ENCODE data around the gene MACF1.
"Not testable (repeated sequence)": the region's sequence is repeated elsewhere in the genome, so short reads cannot be mapped to it uniquely, and the experiment has no call there.

Gene MACF1

DNA sequence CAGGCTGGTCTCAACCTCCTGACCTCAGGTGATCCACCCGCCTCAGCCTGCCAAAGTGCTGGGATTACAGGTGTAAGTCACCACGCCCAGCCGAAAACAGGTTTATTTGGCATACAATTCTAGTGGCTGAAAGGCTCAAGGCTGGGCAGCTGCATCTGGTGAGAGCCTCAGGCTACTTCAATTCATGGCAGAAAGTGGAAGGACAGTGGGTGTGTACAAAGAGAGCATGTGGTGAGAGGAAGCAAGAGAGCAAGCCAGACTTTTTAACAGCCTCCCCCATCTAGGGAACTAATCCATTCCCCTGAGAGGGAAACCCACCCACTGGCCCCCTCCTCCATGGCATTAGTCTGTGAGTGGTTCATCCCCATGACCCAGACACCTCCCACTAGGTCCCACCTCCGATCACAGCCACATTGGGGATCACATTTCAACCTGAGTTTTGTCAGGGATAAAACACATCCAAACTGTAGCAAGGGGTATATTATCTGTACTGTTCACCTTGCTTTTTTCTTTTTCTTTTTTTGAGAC is 296.4 kb downstream of the MACF1 start:
- Histone ChIP-seq H3K4ac (ENCODE audit: low read depth, low read length) (no peak overlapping the region), H2BK12ac (ENCODE audit: low read length) (no peak overlapping the region), H3K79me2 (ENCODE audit: control insufficient read depth, insufficient read depth, low read length, poor library complexity) (no peaks in the 10 kb centered on the region), H3K9ac (ENCODE audit: low read length) (no peak overlapping the region), H4K12ac (ENCODE audit: low read depth, low read length) (no peak overlapping the region), H2AFZ (ENCODE audit: insufficient read depth, low read length, poor library complexity) (no peak overlapping the region), H3K36me3 (ENCODE audit: control insufficient read depth in 1 of 2, insufficient read depth in 2 of 2, low read length in 2 of 2) (no peaks in the 10 kb centered on the region), H3K79me1 (ENCODE audit: low read length) (no peaks in the 10 kb centered on the region), H2BK120ac (ENCODE audit: insufficient read depth, low read length, poor library complexity) (no peak overlapping the region), H3K4me3 (ENCODE audit: low read depth, low read length) (no peak overlapping the region), H2BK5ac (ENCODE audit: low read depth, low read length, poor library complexity) (no peak overlapping the region), H4K91ac (ENCODE audit: low read depth, low read length) (no peak overlapping the region), H3K14ac (ENCODE audit: low read length) (no peak overlapping the region), H3K9me3 (ENCODE audit: insufficient read depth, low read depth, low read length) (no peaks in the 10 kb centered on the region), H3K27me3 (ENCODE audit: insufficient read depth, low read length) (no peaks in the 10 kb centered on the region), H4K8ac (ENCODE audit: low read depth, low read length) (no peak overlapping the region), H3K4me2 (ENCODE audit: low read length) (no peak overlapping the region), H3K4me1 (ENCODE audit: control insufficient read depth in 1 of 2, insufficient read depth in 2 of 2, low read length in 2 of 2) (no peaks in the 10 kb centered on the region), H3K18ac (ENCODE audit: low read length) (no peak overlapping the region), H2AK5ac (ENCODE audit: low read length) (no peak overlapping the region), H3K27ac (ENCODE audit: low read depth, low read length) (no peak overlapping the region), H3K23ac (ENCODE audit: low read length) (no peak overlapping the region)
- no CpG with 5 or more reads among the region's 4 CpGs for WGBS (ENCODE audit: extremely low coverage, insufficient coverage, insufficient read length)
- DNase-seq: no peak

DNA sequence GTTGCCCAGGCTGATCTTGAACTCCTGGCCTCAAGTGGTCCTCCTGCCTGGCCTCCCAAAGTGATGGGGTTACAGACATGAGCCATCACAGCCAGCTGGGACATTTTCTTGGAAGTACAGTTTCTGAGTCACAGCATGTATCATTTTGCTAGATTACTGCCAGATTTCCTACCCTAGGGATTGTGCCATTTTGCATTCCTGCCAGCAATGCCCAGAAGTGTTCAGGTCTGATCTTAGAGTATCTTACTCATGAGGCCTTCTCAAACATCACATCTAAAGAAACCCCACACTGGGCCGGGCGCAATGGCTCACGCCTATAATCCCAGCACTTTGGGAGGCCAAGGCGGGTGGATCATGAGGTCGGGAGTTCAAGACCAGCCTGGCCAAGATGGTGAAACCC is 297.2 kb downstream of the MACF1 start:
- H3K4ac ChIP-seq (ENCODE audit: low read depth, low read length): no peak overlapping the region
- no peak overlapping the region for H3K4me2 ChIP-seq (ENCODE audit: low read length)
- no peak overlapping the region for H3K18ac ChIP-seq (ENCODE audit: low read length)
- no peak overlapping the region for H4K8ac ChIP-seq (ENCODE audit: low read depth, low read length)
- no peaks in the 10 kb centered on the region for H3K4me1 ChIP-seq (ENCODE audit: control insufficient read depth in 1 of 2, insufficient read depth in 2 of 2, low read length in 2 of 2)
- H2AK5ac ChIP-seq (ENCODE audit: low read length): no peak overlapping the region
- no peak overlapping the region for H3K14ac ChIP-seq (ENCODE audit: low read length)
- DNase-seq: no peak
- H2AFZ ChIP-seq (ENCODE audit: insufficient read depth, low read length, poor library complexity): no peak overlapping the region
- no peaks in the 10 kb centered on the region for H3K36me3 ChIP-seq (ENCODE audit: control insufficient read depth in 1 of 2, insufficient read depth in 2 of 2, low read length in 2 of 2)
- H4K91ac ChIP-seq (ENCODE audit: low read depth, low read length): no peak overlapping the region
- no peak overlapping the region for H3K27ac ChIP-seq (ENCODE audit: low read depth, low read length)
- no peaks in the 10 kb centered on the region for H3K27me3 ChIP-seq (ENCODE audit: insufficient read depth, low read length)
- H3K9me3 ChIP-seq (ENCODE audit: insufficient read depth, low read depth, low read length): no peaks in the 10 kb centered on the region
- H3K9ac ChIP-seq (ENCODE audit: low read length): no peak overlapping the region
- no peak overlapping the region for H3K23ac ChIP-seq (ENCODE audit: low read length)
- no peak overlapping the region for H2BK5ac ChIP-seq (ENCODE audit: low read depth, low read length, poor library complexity)
- no peak overlapping the region for H2BK12ac ChIP-seq (ENCODE audit: low read length)
- H2BK120ac ChIP-seq (ENCODE audit: insufficient read depth, low read length, poor library complexity): no peak overlapping the region
- no peaks in the 10 kb centered on the region for H3K79me1 ChIP-seq (ENCODE audit: low read length)
- WGBS (ENCODE audit: extremely low coverage, insufficient coverage, insufficient read length): no CpG with 5 or more reads among the region's 5 CpGs
- H3K79me2 ChIP-seq (ENCODE audit: control insufficient read depth, insufficient read depth, low read length, poor library complexity): no peaks in the 10 kb centered on the region
- H3K4me3 ChIP-seq (ENCODE audit: low read depth, low read length): no peak overlapping the region
- no peak overlapping the region for H4K12ac ChIP-seq (ENCODE audit: low read depth, low read length)

DNA sequence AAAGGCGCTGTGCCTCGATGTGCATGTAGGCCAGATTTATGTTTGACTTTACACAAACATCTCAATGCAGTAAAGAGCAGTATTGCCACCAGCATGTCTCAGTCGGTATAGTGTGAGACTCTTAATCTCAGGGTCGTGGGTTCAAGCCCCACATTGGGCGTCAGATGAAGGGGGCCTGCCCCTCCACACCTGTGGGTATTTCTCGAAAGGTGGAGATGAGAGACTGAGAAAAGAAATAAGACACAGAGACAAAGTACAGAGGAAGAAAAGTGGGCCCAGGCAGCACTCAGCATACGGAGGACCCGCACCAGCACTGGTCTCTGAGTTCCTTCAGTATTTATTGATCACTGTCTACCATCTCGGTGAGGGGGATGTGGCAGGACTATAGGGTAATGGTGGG is 299.9 kb downstream of the MACF1 start:
- H3K27ac ChIP-seq (ENCODE audit: low read depth, low read length); H3K36me3 ChIP-seq (ENCODE audit: control insufficient read depth in 1 of 2, insufficient read depth in 2 of 2, low read length in 2 of 2): not testable (repeated sequence)

DNA sequence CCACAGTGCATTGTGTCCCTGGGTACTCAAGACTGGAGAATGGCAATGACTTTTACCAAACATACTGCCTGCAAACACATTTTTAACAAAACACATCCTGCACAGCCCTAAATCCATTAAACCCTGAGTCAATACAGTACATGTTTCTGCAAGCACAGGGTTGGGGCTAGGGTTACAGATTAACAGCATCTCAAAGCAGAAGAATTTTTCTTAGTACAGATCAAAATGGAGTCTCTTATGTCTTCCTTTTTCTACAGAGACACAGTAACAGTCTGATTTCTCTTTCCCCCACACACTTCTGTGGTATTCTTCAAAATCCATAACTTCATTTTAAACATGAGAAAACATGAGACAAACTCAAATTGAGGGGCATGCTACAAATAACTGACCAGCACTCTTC is 300.8 kb downstream of the MACF1 start:
- no peak overlapping the region for H4K12ac ChIP-seq (ENCODE audit: low read depth, low read length)
- H3K23ac ChIP-seq (ENCODE audit: low read length): no peak overlapping the region
- H3K27me3 ChIP-seq (ENCODE audit: insufficient read depth, low read length): no peaks in the 10 kb centered on the region
- H3K27ac ChIP-seq (ENCODE audit: low read depth, low read length): no peak overlapping the region
- H3K4me3 ChIP-seq (ENCODE audit: low read depth, low read length): no peak overlapping the region
- H3K36me3 ChIP-seq (ENCODE audit: control insufficient read depth in 1 of 2, insufficient read depth in 2 of 2, low read length in 2 of 2): no peaks in the 10 kb centered on the region
- H2BK120ac ChIP-seq (ENCODE audit: insufficient read depth, low read length, poor library complexity): no peak overlapping the region
- no peak overlapping the region for H2AFZ ChIP-seq (ENCODE audit: insufficient read depth, low read length, poor library complexity)
- no peaks in the 10 kb centered on the region for H3K4me1 ChIP-seq (ENCODE audit: control insufficient read depth in 1 of 2, insufficient read depth in 2 of 2, low read length in 2 of 2)
- H4K91ac ChIP-seq (ENCODE audit: low read depth, low read length): no peak overlapping the region
- H3K14ac ChIP-seq (ENCODE audit: low read length): no peak overlapping the region
- no peak overlapping the region for H3K18ac ChIP-seq (ENCODE audit: low read length)
- no peaks in the 10 kb centered on the region for H3K79me2 ChIP-seq (ENCODE audit: control insufficient read depth, insufficient read depth, low read length, poor library complexity)
- DNase-seq: no peak
- H3K9me3 ChIP-seq (ENCODE audit: insufficient read depth, low read depth, low read length): peaks cover 2% of the 10 kb centered on the region
- H2AK5ac ChIP-seq (ENCODE audit: low read length): no peak overlapping the region
- no peak overlapping the region for H2BK5ac ChIP-seq (ENCODE audit: low read depth, low read length, poor library complexity)
- no peak overlapping the region for H3K4me2 ChIP-seq (ENCODE audit: low read length)
- no peak overlapping the region for H4K8ac ChIP-seq (ENCODE audit: low read depth, low read length)
- no peak overlapping the region for H3K4ac ChIP-seq (ENCODE audit: low read depth, low read length)
- no peaks in the 10 kb centered on the region for H3K79me1 ChIP-seq (ENCODE audit: low read length)
- H3K9ac ChIP-seq (ENCODE audit: low read length): no peak overlapping the region
- H2BK12ac ChIP-seq (ENCODE audit: low read length): no peak overlapping the region

More for the DNA sequence above, 299.9 kb downstream of the MACF1 start:
- H2AK5ac ChIP-seq (ENCODE audit: low read length); H3K79me2 ChIP-seq (ENCODE audit: control insufficient read depth, insufficient read depth, low read length, poor library complexity); H3K14ac ChIP-seq (ENCODE audit: low read length); H2BK12ac ChIP-seq (ENCODE audit: low read length); H3K79me1 ChIP-seq (ENCODE audit: low read length); H3K9ac ChIP-seq (ENCODE audit: low read length); H2AFZ ChIP-seq (ENCODE audit: insufficient read depth, low read length, poor library complexity); H4K12ac ChIP-seq (ENCODE audit: low read depth, low read length); H3K9me3 ChIP-seq (ENCODE audit: insufficient read depth, low read depth, low read length); H4K8ac ChIP-seq (ENCODE audit: low read depth, low read length); H3K18ac ChIP-seq (ENCODE audit: low read length); H3K4me3 ChIP-seq (ENCODE audit: low read depth, low read length); H3K4me1 ChIP-seq (ENCODE audit: control insufficient read depth in 1 of 2, insufficient read depth in 2 of 2, low read length in 2 of 2); DNase-seq; H2BK5ac ChIP-seq (ENCODE audit: low read depth, low read length, poor library complexity); H4K91ac ChIP-seq (ENCODE audit: low read depth, low read length); H3K27me3 ChIP-seq (ENCODE audit: insufficient read depth, low read length); H3K23ac ChIP-seq (ENCODE audit: low read length); H3K4me2 ChIP-seq (ENCODE audit: low read length); H3K4ac ChIP-seq (ENCODE audit: low read depth, low read length); H2BK120ac ChIP-seq (ENCODE audit: insufficient read depth, low read length, poor library complexity): not testable (repeated sequence)
- WGBS (ENCODE audit: extremely low coverage, insufficient coverage, insufficient read length): no CpG with 5 or more reads among the region's 9 CpGs
